Stimulated activated memory B cell treated with anti-CD40 and anti-IgM and Interleukin-4, amounts not matched to agents 10 μg/mL and 1 μg/mL and 100 μg/mL, for 72 hours (primary cell): ENCODE data around the gene IFI44.
A peak's percentile ranks its signal among the peaks of the same experiment; 100 is the strongest.

Experiments
- ATAC-seq: fragments of 150-1000 bp; cut with Tn5 transposase; 2 replicates; pipeline ENCODE4 v1.10.0; 2021
- H3K27ac Mint-ChIP-seq: one replicate; pipeline ENCODE4 v1.8.0; 2022; ENCODE audit warnings: mild to moderate bottlenecking, mixed read lengths
- H3K27me3 Mint-ChIP-seq: one replicate; pipeline ENCODE4 v1.8.0; 2022; ENCODE audit warnings: mixed read lengths
- H3K36me3 Mint-ChIP-seq: one replicate; pipeline ENCODE4 v1.8.0; 2022; ENCODE audit warnings: mixed read lengths
- H3K4me1 Mint-ChIP-seq: one replicate; pipeline ENCODE4 v1.8.0; 2022; ENCODE audit warnings: mixed read lengths
- H3K4me3 Mint-ChIP-seq: one replicate; pipeline ENCODE4 v1.8.0; 2022; ENCODE audit warnings: mild to moderate bottlenecking, moderate library complexity, mixed read lengths
- H3K9me3 Mint-ChIP-seq: one replicate; pipeline ENCODE4 v1.8.0; 2022; ENCODE audit warnings: mixed read lengths

The IFI44 gene

DNA sequence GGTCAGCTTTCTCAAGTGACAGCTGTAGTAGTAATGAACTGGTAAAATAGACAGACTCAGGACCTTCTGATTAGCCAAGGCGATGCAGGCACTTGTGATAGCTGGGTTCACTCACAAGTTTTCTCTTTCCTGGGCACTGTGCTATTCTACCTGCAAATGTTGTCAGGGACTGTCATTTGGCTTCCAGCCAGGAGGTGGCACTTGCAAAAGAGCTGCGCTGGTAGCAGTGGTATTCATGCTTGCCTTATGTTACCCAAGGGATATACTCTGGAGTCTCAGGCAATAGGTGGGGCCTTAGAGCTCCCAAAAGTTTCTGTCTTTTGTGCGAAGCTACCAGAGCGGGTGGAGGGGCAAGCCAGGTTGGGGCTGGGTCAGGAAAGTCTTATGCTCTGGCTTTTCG, 23.5 kb downstream of the IFI44 start:
- Mint-ChIP-seq H3K4me1 (no peaks in the 10 kb centered on the region), H3K27me3 (no peaks in the 10 kb centered on the region), H3K27ac (no peak overlapping the region), H3K4me3 (no peak overlapping the region), H3K36me3 (no peaks in the 10 kb centered on the region), H3K9me3 (no peaks in the 10 kb centered on the region)
- ATAC-seq: peak; percentile 9

DNA sequence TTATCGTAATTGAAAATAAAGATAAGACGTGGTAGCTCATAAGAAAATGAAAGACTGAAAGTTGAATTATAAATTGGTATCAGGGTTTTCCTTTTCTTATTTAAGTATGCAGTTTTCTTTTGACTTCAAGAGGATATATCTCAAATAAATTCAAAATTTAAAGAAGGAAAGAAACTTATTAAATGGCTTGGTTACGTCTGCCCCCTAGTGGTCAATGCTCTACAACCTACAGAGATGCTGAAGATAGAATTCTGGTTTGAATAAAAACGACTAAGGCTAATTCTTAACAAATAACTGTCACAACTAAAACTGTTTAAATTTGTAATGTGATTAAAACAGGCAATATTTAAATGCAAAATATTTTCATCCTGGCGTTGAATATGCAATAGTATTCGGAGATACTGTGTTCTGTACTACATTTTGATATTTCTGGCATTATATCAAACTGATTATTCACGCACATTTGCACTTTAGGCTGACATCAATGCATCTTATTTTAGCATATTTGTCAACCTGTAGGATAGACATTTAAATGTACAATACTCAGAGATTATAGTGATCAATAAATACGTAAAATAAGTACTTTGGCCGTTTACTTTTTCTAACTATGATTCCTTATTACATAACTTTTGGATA, 26.8 kb downstream of the IFI44 start:
- H3K27ac Mint-ChIP-seq: no peak overlapping the region
- H3K27me3 Mint-ChIP-seq: no peaks in the 10 kb centered on the region
- H3K9me3 Mint-ChIP-seq: no peaks in the 10 kb centered on the region
- no peak overlapping the region for H3K4me3 Mint-ChIP-seq
- H3K36me3 Mint-ChIP-seq: no peaks in the 10 kb centered on the region
- ATAC-seq: no peak
- no peaks in the 10 kb centered on the region for H3K4me1 Mint-ChIP-seq

DNA sequence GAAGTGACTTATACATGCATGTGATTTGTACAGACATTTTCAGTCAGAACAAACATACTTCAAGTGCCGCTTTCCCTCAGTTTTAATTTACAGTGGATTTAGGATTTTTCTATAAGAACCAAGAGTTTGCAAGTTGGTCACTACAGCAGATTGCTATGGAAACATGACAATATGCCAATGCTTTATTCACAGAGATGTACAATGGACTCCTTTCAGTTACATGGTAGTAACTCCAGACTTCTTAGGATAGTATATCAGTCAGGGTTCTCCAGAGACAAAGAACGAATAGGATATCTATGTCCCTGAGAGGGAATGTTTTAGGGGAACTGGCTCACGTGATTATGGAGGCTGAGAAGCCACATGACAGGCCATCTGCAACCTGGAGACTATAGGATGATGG, 27.4 kb downstream of the IFI44 start:
- Mint-ChIP-seq H3K9me3 (no peaks in the 10 kb centered on the region), H3K36me3 (no peaks in the 10 kb centered on the region), H3K27ac (no peak overlapping the region), H3K4me3 (no peak overlapping the region), H3K4me1 (no peaks in the 10 kb centered on the region), H3K27me3 (no peaks in the 10 kb centered on the region)
- ATAC-seq: no peak

GRCh38 chr1:78677788-78678187, 28.2 kb downstream of the IFI44 start:
- H3K27ac Mint-ChIP-seq: no peak overlapping the region
- no peaks in the 10 kb centered on the region for H3K36me3 Mint-ChIP-seq
- H3K4me1 Mint-ChIP-seq: no peaks in the 10 kb centered on the region
- no peak for ATAC-seq
- H3K4me3 Mint-ChIP-seq: no peak overlapping the region
- no peaks in the 10 kb centered on the region for H3K27me3 Mint-ChIP-seq
- H3K9me3 Mint-ChIP-seq: no peaks in the 10 kb centered on the region

- Mint-ChIP-seq H3K36me3 (no peaks in the 10 kb centered on the region), H3K27ac (no peak overlapping the region), H3K4me3 (no peak overlapping the region), H3K9me3 (no peaks in the 10 kb centered on the region), H3K4me1 (no peaks in the 10 kb centered on the region), H3K27me3 (no peaks in the 10 kb centered on the region)
- ATAC-seq: no peak
These were observed 28.7 kb downstream of the IFI44 start for GRCh38 chr1:78678324-78678723.

DNA sequence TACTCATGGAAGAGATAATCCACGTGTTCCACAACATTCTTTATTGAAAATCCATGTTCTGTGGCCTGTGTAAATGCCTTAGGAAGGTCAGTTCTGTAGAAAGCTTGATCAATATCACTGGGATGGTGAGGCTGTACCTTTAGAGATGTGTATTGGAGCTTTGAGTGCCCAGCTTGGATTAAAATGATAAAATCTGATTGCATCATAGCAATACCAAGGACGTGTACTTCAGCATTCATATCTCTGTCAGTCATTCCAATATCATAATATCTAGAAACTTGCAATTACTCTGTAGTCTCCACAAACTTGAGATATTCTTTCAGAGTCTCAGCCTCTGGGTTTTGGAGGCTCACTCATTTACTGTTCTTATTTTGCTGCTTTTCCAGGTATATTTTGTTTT, 31.6 kb downstream of the IFI44 start:
- Mint-ChIP-seq H3K4me1 (no peaks in the 10 kb centered on the region), H3K9me3 (no peaks in the 10 kb centered on the region), H3K27ac (no peak overlapping the region), H3K4me3 (no peak overlapping the region), H3K27me3 (peaks cover 11% of the 10 kb centered on the region), H3K36me3 (no peaks in the 10 kb centered on the region)
- ATAC-seq: no peak

GRCh38 chr1:78682496-78682895, 32.9 kb downstream of the IFI44 start:
- no peak overlapping the region for H3K4me3 Mint-ChIP-seq
- no peak for ATAC-seq
- peaks cover 11% of the 10 kb centered on the region for H3K27me3 Mint-ChIP-seq
- H3K27ac Mint-ChIP-seq: no peak overlapping the region
- H3K9me3 Mint-ChIP-seq: no peaks in the 10 kb centered on the region
- no peaks in the 10 kb centered on the region for H3K4me1 Mint-ChIP-seq
- H3K36me3 Mint-ChIP-seq: no peaks in the 10 kb centered on the region

DNA sequence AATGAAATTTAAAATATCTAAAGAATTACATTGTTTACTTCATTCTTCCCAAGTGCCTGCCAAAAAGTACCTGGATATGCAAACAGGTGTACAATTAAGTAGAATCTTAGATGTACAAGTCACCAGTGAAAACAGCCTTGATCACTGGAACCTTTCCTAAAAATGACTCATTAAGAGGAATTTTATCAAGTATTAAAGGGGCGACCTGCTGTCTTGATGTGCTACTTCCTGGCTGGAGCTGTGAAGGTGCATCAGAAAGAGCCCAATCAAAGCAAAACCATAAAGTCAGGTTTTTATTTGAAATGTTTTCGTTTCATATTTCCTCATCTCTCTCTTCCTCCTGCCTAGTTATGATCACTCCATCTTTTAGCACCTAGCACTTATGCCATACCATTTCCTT, 33.4 kb downstream of the IFI44 start:
- no peak overlapping the region for H3K27ac Mint-ChIP-seq

DNA sequence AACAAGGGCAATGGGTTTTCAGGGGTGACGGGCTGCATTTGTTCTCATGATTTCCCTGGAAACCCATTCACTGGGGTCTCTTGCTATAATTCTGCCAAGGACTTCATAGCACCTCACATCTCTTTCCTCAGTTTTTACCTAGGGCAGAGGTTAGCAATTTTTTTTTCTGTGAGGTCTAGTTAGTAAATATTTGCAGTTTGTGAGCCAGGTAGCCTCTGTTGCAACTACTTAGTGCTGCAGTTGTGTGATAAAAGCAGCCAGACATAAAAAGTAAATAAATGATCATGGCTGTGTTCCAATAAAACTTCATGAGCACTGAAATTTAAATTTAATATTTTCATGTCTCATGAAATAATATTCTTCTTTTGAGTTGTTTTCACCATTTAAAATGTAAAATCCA, 37.7 kb downstream of the IFI44 start:
- no peak for ATAC-seq
- peaks cover 23% of the 10 kb centered on the region for H3K27me3 Mint-ChIP-seq
- H3K27ac Mint-ChIP-seq: no peak overlapping the region
- no peaks in the 10 kb centered on the region for H3K9me3 Mint-ChIP-seq
- H3K4me1 Mint-ChIP-seq: no peaks in the 10 kb centered on the region
- H3K36me3 Mint-ChIP-seq: no peaks in the 10 kb centered on the region
- no peak overlapping the region for H3K4me3 Mint-ChIP-seq

More for the DNA sequence above, 33.4 kb downstream of the IFI44 start:
- Mint-ChIP-seq H3K27me3 (peaks cover 11% of the 10 kb centered on the region), H3K9me3 (no peaks in the 10 kb centered on the region), H3K36me3 (no peaks in the 10 kb centered on the region), H3K4me3 (no peak overlapping the region), H3K4me1 (no peaks in the 10 kb centered on the region)
- no peak for ATAC-seq

GRCh38 chr1:78687914-78688313, 38.3 kb downstream of the IFI44 start:
- no peak for ATAC-seq
- Mint-ChIP-seq H3K4me3 (no peak overlapping the region), H3K27ac (no peak overlapping the region), H3K36me3 (no peaks in the 10 kb centered on the region), H3K9me3 (no peaks in the 10 kb centered on the region), H3K27me3 (peaks cover 23% of the 10 kb centered on the region), H3K4me1 (no peaks in the 10 kb centered on the region)

GRCh38 chr1:78688697-78689096, 39.1 kb downstream of the IFI44 start:
- Mint-ChIP-seq H3K27ac (no peak overlapping the region), H3K36me3 (no peaks in the 10 kb centered on the region), H3K27me3 (peaks cover 23% of the 10 kb centered on the region), H3K4me3 (no peak overlapping the region), H3K4me1 (no peaks in the 10 kb centered on the region), H3K9me3 (no peaks in the 10 kb centered on the region)
- no peak for ATAC-seq

DNA sequence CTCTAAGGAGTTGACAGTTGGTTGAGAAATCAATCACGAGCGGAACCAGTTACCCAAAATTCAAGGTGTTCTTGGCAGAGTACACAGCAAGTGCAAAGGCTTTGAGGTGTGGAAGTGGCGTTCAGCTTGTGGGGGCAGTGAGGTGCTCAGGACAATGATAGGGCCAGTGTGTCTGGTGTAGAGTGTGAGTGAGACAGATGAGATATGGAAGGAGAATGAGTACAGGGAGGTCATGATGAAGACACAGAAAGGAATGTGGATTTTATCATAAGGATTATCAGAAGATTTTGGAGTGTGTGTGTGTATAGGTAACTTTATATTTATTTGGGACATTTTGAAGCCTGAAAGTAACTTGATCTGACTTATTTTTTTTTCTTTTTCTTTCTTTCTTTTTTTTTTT, 40.9 kb downstream of the IFI44 start:
- ATAC-seq: no peak
- peaks cover 12% of the 10 kb centered on the region for H3K27me3 Mint-ChIP-seq
- no peaks in the 10 kb centered on the region for H3K4me1 Mint-ChIP-seq
- no peak overlapping the region for H3K4me3 Mint-ChIP-seq
- H3K9me3 Mint-ChIP-seq: no peaks in the 10 kb centered on the region
- no peak overlapping the region for H3K27ac Mint-ChIP-seq
- no peaks in the 10 kb centered on the region for H3K36me3 Mint-ChIP-seq

- no peak for ATAC-seq
- Mint-ChIP-seq H3K27me3 (peaks cover 12% of the 10 kb centered on the region), H3K4me3 (no peak overlapping the region), H3K36me3 (no peaks in the 10 kb centered on the region), H3K27ac (no peak overlapping the region), H3K4me1 (no peaks in the 10 kb centered on the region), H3K9me3 (no peaks in the 10 kb centered on the region)
These were observed 42.5 kb downstream of the IFI44 start for GRCh38 chr1:78691995-78692747.

DNA sequence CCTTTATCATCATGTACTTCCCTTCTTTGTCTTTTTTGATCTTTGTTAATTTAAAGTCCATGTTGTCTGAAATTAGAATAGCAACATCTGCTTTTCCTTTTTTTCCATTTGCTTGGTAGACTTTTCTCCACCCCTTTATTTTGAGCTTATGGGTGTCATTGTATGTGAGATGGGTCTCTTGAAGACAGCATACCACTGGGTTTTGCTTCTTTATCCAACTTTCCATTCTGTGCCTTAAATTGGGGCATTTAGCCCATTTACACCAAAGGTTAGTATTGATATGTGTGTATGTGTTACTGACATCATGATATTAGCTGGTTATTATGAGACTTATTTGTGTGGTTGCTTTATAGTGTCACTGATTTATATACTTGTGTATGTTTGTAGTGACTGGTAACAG, 50.2 kb downstream of the IFI44 start:
- Mint-ChIP-seq H3K36me3 (no peaks in the 10 kb centered on the region), H3K4me1 (no peaks in the 10 kb centered on the region), H3K27me3 (peaks cover 22% of the 10 kb centered on the region), H3K4me3 (no peak overlapping the region), H3K27ac (no peak overlapping the region), H3K9me3 (peaks cover 13% of the 10 kb centered on the region)
- no peak for ATAC-seq

DNA sequence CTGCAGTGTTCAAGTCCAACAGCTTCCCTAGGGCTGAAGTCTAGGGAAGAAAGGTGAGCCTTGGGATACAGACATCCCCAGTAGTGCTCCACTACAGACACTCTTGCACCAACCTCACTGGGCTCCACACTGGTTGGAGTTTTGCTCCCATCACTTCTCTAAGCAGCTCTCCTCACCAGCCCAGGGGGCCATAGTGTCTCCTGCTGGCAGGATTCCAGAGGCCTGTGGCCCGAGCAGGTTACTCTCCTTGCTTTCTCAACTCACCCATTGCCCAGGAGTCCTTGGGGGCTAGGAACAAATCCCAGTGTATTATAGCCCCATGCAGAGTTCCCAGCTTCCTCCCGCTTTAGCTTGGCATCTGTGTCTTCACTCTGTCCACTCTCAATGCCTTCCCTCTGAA, 52.8 kb downstream of the IFI44 start:
- Mint-ChIP-seq H3K36me3 (no peaks in the 10 kb centered on the region), H3K4me1 (no peaks in the 10 kb centered on the region), H3K9me3 (peaks cover 13% of the 10 kb centered on the region), H3K27me3 (peaks cover 22% of the 10 kb centered on the region), H3K27ac (no peak overlapping the region), H3K4me3 (no peak overlapping the region)
- ATAC-seq: no peak

GRCh38 chr1:78703806-78704205, 54.2 kb downstream of the IFI44 start:
- Mint-ChIP-seq H3K36me3 (no peaks in the 10 kb centered on the region), H3K9me3 (peaks cover 13% of the 10 kb centered on the region), H3K27me3 (peaks cover 22% of the 10 kb centered on the region), H3K4me1 (no peaks in the 10 kb centered on the region), H3K4me3 (no peak overlapping the region), H3K27ac (no peak overlapping the region)
- no peak for ATAC-seq
